ENCODE data around the gene MYOZ3. TPM values are rescaled to one million over a fixed set of nuclear protein-coding genes. Genes with fewer than 3 reads are reported as not detected.
A peak's percentile ranks its signal among the peaks of the same experiment; 100 is the strongest.

MYOZ3 gene
- total RNA-seq, 3 donors from 2014 or later: under 0.01 to 0.33 (median 0.15) TPM

- Histone ChIP-seq H3K4me3 (no peak overlapping the region), H3K4me1 (peaks cover 10 to 35% of the 10 kb centered on the region in 2 donors), H3K27ac (peak overlapping the region; percentile 78 to 83), H3K27me3 (no peaks in the 10 kb centered on the region), H3K9me3 (no peaks in the 10 kb centered on the region), H3K36me3 (no peaks in the 10 kb centered on the region)
- DNase-seq (ENCODE audit: low spot score in 2 of 2): no peak
- TF ChIP-seq CTCF (IDR thresholded peaks at IDR 0.05): no peak
- no peak for TF ChIP-seq POLR2A (IDR thresholded peaks at IDR 0.05)
- TF ChIP-seq POLR2AphosphoS5 (IDR thresholded peaks at IDR 0.05): no peak
- intact Hi-C loops (cut with DNase I; ENCODE audit: low total_unique reads): no loop called here
These were observed 46.4 kb upstream of the MYOZ3 start for GRCh38 chr5:150614661-150615060.

GRCh38 chr5:150615141-150615699, 45.8 kb upstream of the MYOZ3 start:
- intact Hi-C loops (cut with DNase I; ENCODE audit: low total_unique reads): no loop called here

GRCh38 chr5:150616024-150616470, 45.0 kb upstream of the MYOZ3 start:
- H3K36me3 ChIP-seq: no peaks in the 10 kb centered on the region
- TF ChIP-seq POLR2AphosphoS5 (IDR thresholded peaks at IDR 0.05) (peak in 1 of 3 donors; percentile 20), POLR2A (IDR thresholded peaks at IDR 0.05) (no peak), CTCF (IDR thresholded peaks at IDR 0.05) (no peak)
- no peak overlapping the region for H3K4me3 ChIP-seq
- no peaks in the 10 kb centered on the region for H3K9me3 ChIP-seq
- intact Hi-C loops (cut with DNase I; ENCODE audit: low total_unique reads): no loop called here
- no peaks in the 10 kb centered on the region for H3K27me3 ChIP-seq
- DNase-seq (ENCODE audit: low spot score in 2 of 2): no peak
- H3K27ac ChIP-seq: peak overlapping the region; percentile 78 to 83
- H3K4me1 ChIP-seq: peaks cover 10 to 37% of the 10 kb centered on the region in 2 donors

More at GRCh38 chr5:150615141-150615699, 45.8 kb upstream of the MYOZ3 start:
- Histone ChIP-seq H3K27ac (peak overlapping the region; percentile 78 to 83), H3K4me1 (peaks cover 10 to 37% of the 10 kb centered on the region in 2 donors), H3K9me3 (no peaks in the 10 kb centered on the region), H3K36me3 (no peaks in the 10 kb centered on the region), H3K4me3 (peak overlapping the region in 1 of 3 donors; percentile 13), H3K27me3 (no peaks in the 10 kb centered on the region)
- TF ChIP-seq POLR2A (IDR thresholded peaks at IDR 0.05): no peak
- peak; percentile 54 to 64 (median 58) for TF ChIP-seq POLR2AphosphoS5 (IDR thresholded peaks at IDR 0.05)
- TF ChIP-seq CTCF (IDR thresholded peaks at IDR 0.05): no peak
- peak in 1 of 2 donors; percentile 75 for DNase-seq (ENCODE audit: low spot score in 2 of 2)

- H3K4me3 ChIP-seq: no peak overlapping the region
- intact Hi-C loops (cut with DNase I; ENCODE audit: low total_unique reads): no loop called here
- no peaks in the 10 kb centered on the region for H3K27me3 ChIP-seq
- H3K27ac ChIP-seq: peak overlapping the region; percentile 78 to 83
- peaks cover 10 to 37% of the 10 kb centered on the region in 2 donors for H3K4me1 ChIP-seq
- DNase-seq (ENCODE audit: low spot score in 2 of 2): no peak
- H3K9me3 ChIP-seq: no peaks in the 10 kb centered on the region
- TF ChIP-seq POLR2AphosphoS5 (IDR thresholded peaks at IDR 0.05) (no peak), POLR2A (IDR thresholded peaks at IDR 0.05) (no peak), CTCF (IDR thresholded peaks at IDR 0.05) (no peak)
- H3K36me3 ChIP-seq: no peaks in the 10 kb centered on the region
These were observed 44.5 kb upstream of the MYOZ3 start for GRCh38 chr5:150616506-150616905.

- no peak for DNase-seq (ENCODE audit: low spot score in 2 of 2)
- intact Hi-C loops (cut with DNase I; ENCODE audit: low total_unique reads): no loop called here
- Histone ChIP-seq H3K9me3 (no peaks in the 10 kb centered on the region), H3K4me1 (peaks cover 10 to 37% of the 10 kb centered on the region in 2 donors), H3K4me3 (no peak overlapping the region), H3K27me3 (no peaks in the 10 kb centered on the region), H3K36me3 (no peaks in the 10 kb centered on the region), H3K27ac (peak overlapping the region; percentile 33 to 73)
- TF ChIP-seq CTCF (IDR thresholded peaks at IDR 0.05) (no peak), POLR2A (IDR thresholded peaks at IDR 0.05) (no peak), POLR2AphosphoS5 (IDR thresholded peaks at IDR 0.05) (no peak)
These were observed 42.9 kb upstream of the MYOZ3 start for GRCh38 chr5:150618163-150618562.

Data from breast epithelium (tissue), 4 donors.